Frontal cortex (tissue), 4 donors: ENCODE results near the gene RCN1. TPM values are rescaled to one million over a fixed set of nuclear protein-coding genes. Genes with fewer than 3 reads are reported as not detected.
A peak's percentile ranks its signal among the peaks of the same experiment; 100 is the strongest.
"Not testable (repeated sequence)": the region's sequence is repeated elsewhere in the genome, so short reads cannot be mapped to it uniquely, and the experiment has no call there.

Experiments
- DNase-seq, 2 donors: peaks; one replicate each; pipeline ENCODE4 v3.0.0; 2012; ENCODE audit warnings: low spot score in 2 of 2
- FAIRE-seq: peaks from 2 replicates; lab custom pipeline; 2012; peaks lifted over from hg19 to GRCh38; lab: Jason Lieb, UNC
- total RNA-seq: library from RNA; depleted of rRNA; stranded (reverse); fragments of >200 nt; gene quantifications from one replicate; pipeline ENCODE4 v1.2.3, GENCODE V29; 2014
- donor health status: control.
- donor health status: control.
- donor health status: control.

Gene RCN1
- total RNA-seq, 1 donor from 2014 or later, result 22.8 TPM

- DNase-seq (no peak), FAIRE-seq (no peak)
These were observed 17.8 kb upstream of the RCN1 start for GRCh38 chr11:32072872-32073643.

GRCh38 chr11:32073644-32074026, 17.2 kb upstream of the RCN1 start:
- DNase-seq, result no peak
- no peak for FAIRE-seq

- FAIRE-seq, result no peak
- no peak for DNase-seq
These were observed 11.3 kb upstream of the RCN1 start for GRCh38 chr11:32079553-32079952.

GRCh38 chr11:32080361-32080980, 10.4 kb upstream of the RCN1 start:
- no peak for DNase-seq
- no peak for FAIRE-seq

- FAIRE-seq, result no peak
- no peak for DNase-seq
These were observed 9.7 kb upstream of the RCN1 start for GRCh38 chr11:32081129-32081641.

- FAIRE-seq (no peak), DNase-seq (no peak)
These were observed 9.0 kb upstream of the RCN1 start for GRCh38 chr11:32081901-32082300.

GRCh38 chr11:32082346-32082986, 8.4 kb upstream of the RCN1 start:
- FAIRE-seq (no peak), DNase-seq (no peak)

GRCh38 chr11:32087597-32087996, 3.3 kb upstream of the RCN1 start:
- no peak for FAIRE-seq
- DNase-seq, result no peak

- FAIRE-seq (no peak), DNase-seq (peak; percentile 12 to 32)
These were observed 2.5 kb upstream of the RCN1 start for GRCh38 chr11:32088117-32088941.

- no peak for DNase-seq
- FAIRE-seq, result no peak
These were observed 1.8 kb downstream of the RCN1 start for GRCh38 chr11:32092581-32093170.

- DNase-seq (no peak), FAIRE-seq (no peak)
These were observed 4.0 kb downstream of the RCN1 start for GRCh38 chr11:32094923-32095322.

- FAIRE-seq (no peak), DNase-seq (no peak)
These were observed 7.4 kb downstream of the RCN1 start for GRCh38 chr11:32098142-32098903.

GRCh38 chr11:32099516-32099915, 8.6 kb downstream of the RCN1 start:
- DNase-seq (no peak), FAIRE-seq (no peak)

GRCh38 chr11:32100495-32100894, 9.6 kb downstream of the RCN1 start:
- FAIRE-seq (no peak), DNase-seq (no peak)

- DNase-seq (no peak), FAIRE-seq (no peak)
These were observed 10.9 kb downstream of the RCN1 start for GRCh38 chr11:32101791-32102190.

- not testable (repeated sequence) for DNase-seq, FAIRE-seq
These were observed 12.3 kb downstream of the RCN1 start for GRCh38 chr11:32103121-32103719.

GRCh38 chr11:32103941-32104340, 13.1 kb downstream of the RCN1 start:
- DNase-seq, result no peak
- no peak for FAIRE-seq

GRCh38 chr11:32105871-32106560, 15.1 kb downstream of the RCN1 start:
- no peak for FAIRE-seq

More at GRCh38 chr11:32105871-32106560, 15.1 kb downstream of the RCN1 start:
- DNase-seq, result no peak
